Activated naive CD8-positive, alpha-beta T cell treated with anti-CD3 and anti-CD28 coated beads, Interleukin-2, amount 10 ng/mL, durations not matched to agents 7 days and 5 days (primary cell): Measurements from ENCODE around the gene TPX2. TPM values are rescaled to one million over a fixed set of nuclear protein-coding genes. Genes with fewer than 3 reads are reported as not detected.

Experiments
- ATAC-seq: fragments of 150-1000 bp; cut with Tn5 transposase; one replicate; pipeline ENCODE4 v1.10.0; 2021; ENCODE audit warnings: low read depth, moderate library complexity
- POLR2A ChIA-PET: fragments of 350-600 bp; sonication (Branson Sonifier 250); formaldehyde crosslinking; loops from one replicate; lab custom pipeline; 2021; ENCODE audit warnings: antibody characterized with exemption; lab: Charles Lee
- DNase-seq: peaks from one replicate; pipeline ENCODE4 v3.0.0; 2021
- H3K27ac Mint-ChIP-seq: one replicate; pipeline ENCODE4 v1.8.0; 2022; ENCODE audit warnings: mild to moderate bottlenecking, mixed read lengths
- H3K27me3 Mint-ChIP-seq: one replicate; pipeline ENCODE4 v1.8.0; 2022; ENCODE audit warnings: mild to moderate bottlenecking, moderate library complexity, mixed read lengths
- H3K36me3 Mint-ChIP-seq: one replicate; pipeline ENCODE4 v1.8.0; 2021; ENCODE audit warnings: mild to moderate bottlenecking, mixed read lengths
- H3K4me1 Mint-ChIP-seq: one replicate; pipeline ENCODE4 v1.8.0; 2021; ENCODE audit warnings: mixed read lengths
- H3K4me3 Mint-ChIP-seq: one replicate; pipeline ENCODE4 v1.8.0; 2022; ENCODE audit warnings: mild to moderate bottlenecking, moderate library complexity, mixed read lengths
- H3K9me3 Mint-ChIP-seq: one replicate; pipeline ENCODE4 v1.8.0; 2021; ENCODE audit warnings: mixed read lengths
- total RNA-seq, 2 experiments: library from RNA; stranded (reverse); gene quantifications; one replicate each; pipeline ENCODE4 v1.2.3, GENCODE V29; 2021

TPX2 gene
- total RNA-seq, 2 experiments from 2014 or later: 111 to 114 TPM

GRCh38 chr20:31709939-31710338 is 29.2 kb upstream of the TPX2 start:
- POLR2A ChIA-PET: interaction anchor here (1.3 to 2.2 kb wide), 3 partner anchors 10 to 36 kb away, joined by 4 to 9 read pairs (median 4); partner anchors contain the start of gene BCL2L1
- no peaks in the 10 kb centered on the region for H3K27me3 Mint-ChIP-seq
- no peak overlapping the region for H3K27ac Mint-ChIP-seq
- H3K4me1 Mint-ChIP-seq: peaks cover 64% of the 10 kb centered on the region
- DNase-seq (no peak), ATAC-seq (no peak)
- peak overlapping the region; percentile 8 for H3K4me3 Mint-ChIP-seq
- H3K36me3 Mint-ChIP-seq: peaks cover 63% of the 10 kb centered on the region
- H3K9me3 Mint-ChIP-seq: no peaks in the 10 kb centered on the region

GRCh38 chr20:31710423-31711108 is 28.5 kb upstream of the TPX2 start:
- DNase-seq: no peak
- POLR2A ChIA-PET: interaction anchor here (2.2 kb wide), 1 partner anchor 11 kb away, joined by 9 read pairs; no protein-coding TSS in a partner anchor
- no peak for ATAC-seq
- Mint-ChIP-seq H3K27me3 (no peaks in the 10 kb centered on the region), H3K4me1 (peaks cover 66% of the 10 kb centered on the region), H3K9me3 (no peaks in the 10 kb centered on the region), H3K36me3 (peaks cover 68% of the 10 kb centered on the region), H3K4me3 (no peak overlapping the region), H3K27ac (peak overlapping the region; percentile 13)

GRCh38 chr20:31711179-31712111 is 27.6 kb upstream of the TPX2 start:
- ATAC-seq (no peak), DNase-seq (no peak)
- Mint-ChIP-seq H3K9me3 (no peaks in the 10 kb centered on the region), H3K27me3 (no peaks in the 10 kb centered on the region), H3K27ac (peak overlapping the region; percentile 13), H3K4me3 (no peak overlapping the region), H3K36me3 (peaks cover 68% of the 10 kb centered on the region), H3K4me1 (peaks cover 66% of the 10 kb centered on the region)
- POLR2A ChIA-PET: interaction anchor here (2.2 kb wide), 1 partner anchor 12 kb away, joined by 9 read pairs; no protein-coding TSS in a partner anchor

GRCh38 chr20:31712112-31712553 is 27.0 kb upstream of the TPX2 start:
- ATAC-seq (no peak), DNase-seq (no peak)
- H3K27ac Mint-ChIP-seq: no peak overlapping the region
- POLR2A ChIA-PET: interaction anchor here (1.3 to 2.2 kb wide), 2 partner anchors 10 to 12 kb away, joined by 4 to 9 read pairs; partner anchors contain the start of gene BCL2L1
- peaks cover 68% of the 10 kb centered on the region for H3K4me1 Mint-ChIP-seq
- no peaks in the 10 kb centered on the region for H3K27me3 Mint-ChIP-seq
- H3K36me3 Mint-ChIP-seq: peaks cover 68% of the 10 kb centered on the region
- no peak overlapping the region for H3K4me3 Mint-ChIP-seq
- no peaks in the 10 kb centered on the region for H3K9me3 Mint-ChIP-seq

- Mint-ChIP-seq H3K36me3 (peaks cover 66% of the 10 kb centered on the region), H3K27ac (peak overlapping the region; percentile 68), H3K4me3 (peak overlapping the region; percentile 18), H3K4me1 (peaks cover 73% of the 10 kb centered on the region), H3K27me3 (no peaks in the 10 kb centered on the region), H3K9me3 (no peaks in the 10 kb centered on the region)
- POLR2A ChIA-PET: interaction anchor here (1.3 kb wide), 2 partner anchors 9 to 51 kb away, joined by 4 to 6 read pairs; partner anchors contain the start of gene BCL2L1
- no peak for DNase-seq
- ATAC-seq: no peak
These were observed 26.4 kb upstream of the TPX2 start for GRCh38 chr20:31712564-31713311.

GRCh38 chr20:31713312-31714273 is 25.5 kb upstream of the TPX2 start:
- no peaks in the 10 kb centered on the region for H3K27me3 Mint-ChIP-seq
- peak overlapping the region; percentile 18 for H3K4me3 Mint-ChIP-seq
- peak overlapping the region; percentile 68 for H3K27ac Mint-ChIP-seq
- POLR2A ChIA-PET: interaction anchor here (0.6 to 1.3 kb wide), 3 partner anchors 9 to 52 kb away, joined by 3 to 6 read pairs (median 4); partner anchors contain the start of gene BCL2L1
- no peak for ATAC-seq
- H3K36me3 Mint-ChIP-seq: peaks cover 67% of the 10 kb centered on the region
- no peaks in the 10 kb centered on the region for H3K9me3 Mint-ChIP-seq
- H3K4me1 Mint-ChIP-seq: peaks cover 71% of the 10 kb centered on the region
- no peak for DNase-seq

GRCh38 chr20:31715766-31716165 is 23.3 kb upstream of the TPX2 start:
- Mint-ChIP-seq H3K36me3 (peaks cover 72% of the 10 kb centered on the region), H3K4me3 (peak overlapping the region; percentile 72), H3K27ac (peak overlapping the region; percentile 80), H3K27me3 (no peaks in the 10 kb centered on the region), H3K4me1 (peaks cover 79% of the 10 kb centered on the region), H3K9me3 (no peaks in the 10 kb centered on the region)
- ATAC-seq: no peak
- POLR2A ChIA-PET: no interaction called here
- DNase-seq: no peak

- Mint-ChIP-seq H3K36me3 (peaks cover 74% of the 10 kb centered on the region), H3K9me3 (no peaks in the 10 kb centered on the region), H3K4me1 (peaks cover 73% of the 10 kb centered on the region), H3K27me3 (no peaks in the 10 kb centered on the region), H3K27ac (peak overlapping the region; percentile 7), H3K4me3 (peak overlapping the region; percentile 85)
- DNase-seq: no peak
- POLR2A ChIA-PET: interaction anchor here (0.6 to 2.6 kb wide), 5 partner anchors 16 to 76 kb away, joined by 3 to 9 read pairs (median 4); no protein-coding TSS in a partner anchor
- ATAC-seq: no peak
These were observed 22.7 kb upstream of the TPX2 start for GRCh38 chr20:31716351-31716750.

GRCh38 chr20:31716818-31717477 is 22.1 kb upstream of the TPX2 start:
- no peak for ATAC-seq
- Mint-ChIP-seq H3K27me3 (no peaks in the 10 kb centered on the region), H3K4me3 (peak overlapping the region; percentile 85), H3K27ac (peak overlapping the region; percentile 7), H3K4me1 (peaks cover 73% of the 10 kb centered on the region), H3K9me3 (no peaks in the 10 kb centered on the region), H3K36me3 (peaks cover 74% of the 10 kb centered on the region)
- DNase-seq: no peak
- POLR2A ChIA-PET: interaction anchor here (0.6 to 8.1 kb wide), 8 partner anchors 17 to 76 kb away, joined by 3 to 149 read pairs (median 4); no protein-coding TSS in a partner anchor

- POLR2A ChIA-PET: interaction anchor here (0.6 to 8.1 kb wide), 8 partner anchors 9 to 87 kb away, joined by 3 to 149 read pairs (median 4); no protein-coding TSS in a partner anchor
- ATAC-seq: peak; percentile 18
- H3K27me3 Mint-ChIP-seq: no peaks in the 10 kb centered on the region
- peak overlapping the region; percentile 68 for H3K27ac Mint-ChIP-seq
- no peaks in the 10 kb centered on the region for H3K9me3 Mint-ChIP-seq
- peak overlapping the region; percentile 85 for H3K4me3 Mint-ChIP-seq
- H3K4me1 Mint-ChIP-seq: peaks cover 68% of the 10 kb centered on the region
- no peak for DNase-seq
- H3K36me3 Mint-ChIP-seq: peaks cover 75% of the 10 kb centered on the region
These were observed 21.4 kb upstream of the TPX2 start for GRCh38 chr20:31717478-31718201.
